RCC 7860 (cell line): ENCODE results near the gene UQCRC1.
"Not testable (repeated sequence)": the region's sequence is repeated elsewhere in the genome, so short reads cannot be mapped to it uniquely, and the experiment has no call there.

Source experiments
- DNase-seq: peaks from one replicate; pipeline ENCODE4 v3.0.0-alpha.2; 2015; ENCODE audit warnings: low spot score
- FAIRE-seq: peaks from 2 replicates; lab custom pipeline; 2012; peaks lifted over from hg19 to GRCh38; lab: Jason Lieb, UNC

Gene UQCRC1

GRCh38 chr3:48556796-48557626, 52.4 kb downstream of the UQCRC1 start, which contains the start of gene PFKFB4:
PFKFB4 (minus strand) TSS chr3:48556803; CDS start chr3:48556777, 26 bp downstream.
- peak; percentile 86 for FAIRE-seq
- peak; percentile 97 for DNase-seq

GRCh38 chr3:48555949-48556795, 53.3 kb downstream of the UQCRC1 start:
- DNase-seq = no peak
- FAIRE-seq = no peak

GRCh38 chr3:48555231-48555948, 54.1 kb downstream of the UQCRC1 start:
- DNase-seq (no peak), FAIRE-seq (no peak)

- FAIRE-seq = no peak
- no peak for DNase-seq
Measured at GRCh38 chr3:48553886-48554845, 55.3 kb downstream of the UQCRC1 start.

GRCh38 chr3:48553361-48553760, 56.1 kb downstream of the UQCRC1 start:
- FAIRE-seq = no peak
- no peak for DNase-seq

- no peak for DNase-seq
- no peak for FAIRE-seq
Measured at GRCh38 chr3:48552111-48552951, 57.1 kb downstream of the UQCRC1 start.

- FAIRE-seq, DNase-seq: not testable (repeated sequence)
Measured at GRCh38 chr3:48551651-48552050, 57.8 kb downstream of the UQCRC1 start.
